ENCODE data around the gene CCDC85A. TPM values are rescaled to one million over a fixed set of nuclear protein-coding genes. Genes with fewer than 3 reads are reported as not detected.

CCDC85A gene
- total and polyA plus RNA-seq, 12 donors, result 0.13 to 1.1 (median 0.65) TPM; not detected in 1

- Histone ChIP-seq H3K27me3 (no peaks in the 10 kb centered on the region), H3K36me3 (replicated peaks in 1 of 2) (no peaks in the 10 kb centered on the region), H3K27ac (no peak overlapping the region), H3K4me3 (no peak overlapping the region), H3K9me3 (replicated peaks in 1 of 3) (no peaks in the 10 kb centered on the region), H3K4me1 (replicated peaks in 1 of 2) (no peaks in the 10 kb centered on the region)
- intact Hi-C loops (cut with DNase I), result no loop called here
- TF ChIP-seq, protein P1, sequence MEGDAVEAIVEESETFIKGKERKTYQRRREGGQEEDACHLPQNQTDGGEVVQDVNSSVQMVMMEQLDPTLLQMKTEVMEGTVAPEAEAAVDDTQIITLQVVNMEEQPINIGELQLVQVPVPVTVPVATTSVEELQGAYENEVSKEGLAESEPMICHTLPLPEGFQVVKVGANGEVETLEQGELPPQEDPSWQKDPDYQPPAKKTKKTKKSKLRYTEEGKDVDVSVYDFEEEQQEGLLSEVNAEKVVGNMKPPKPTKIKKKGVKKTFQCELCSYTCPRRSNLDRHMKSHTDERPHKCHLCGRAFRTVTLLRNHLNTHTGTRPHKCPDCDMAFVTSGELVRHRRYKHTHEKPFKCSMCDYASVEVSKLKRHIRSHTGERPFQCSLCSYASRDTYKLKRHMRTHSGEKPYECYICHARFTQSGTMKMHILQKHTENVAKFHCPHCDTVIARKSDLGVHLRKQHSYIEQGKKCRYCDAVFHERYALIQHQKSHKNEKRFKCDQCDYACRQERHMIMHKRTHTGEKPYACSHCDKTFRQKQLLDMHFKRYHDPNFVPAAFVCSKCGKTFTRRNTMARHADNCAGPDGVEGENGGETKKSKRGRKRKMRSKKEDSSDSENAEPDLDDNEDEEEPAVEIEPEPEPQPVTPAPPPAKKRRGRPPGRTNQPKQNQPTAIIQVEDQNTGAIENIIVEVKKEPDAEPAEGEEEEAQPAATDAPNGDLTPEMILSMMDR (IDR thresholded peaks at IDR 0.05), result no peak
- TF ChIP-seq POLR2A (IDR thresholded peaks at IDR 0.05), result no peak
- DNase-seq, result no peak
- WGBS, 4 donors, result 46 to 61% (median 53%) methylated on average over 3 of the region's 3 CpGs
Observed at GRCh38 chr2:56299171-56299691, 115.4 kb downstream of the CCDC85A start.

GRCh38 chr2:56309626-56310170 is 125.9 kb downstream of the CCDC85A start:
- intact Hi-C loops (cut with DNase I), result no loop called here
- WGBS, 4 donors, result 52 to 66% (median 55%) methylated on average over 4 of the region's 4 CpGs
- Histone ChIP-seq H3K36me3 (replicated peaks in 1 of 2) (no peaks in the 10 kb centered on the region), H3K4me3 (no peak overlapping the region), H3K9me3 (replicated peaks in 1 of 3) (no peaks in the 10 kb centered on the region), H3K27me3 (no peaks in the 10 kb centered on the region), H3K27ac (no peak overlapping the region), H3K4me1 (replicated peaks in 1 of 2) (no peaks in the 10 kb centered on the region)
- no peak for DNase-seq
- no peak for TF ChIP-seq POLR2A (IDR thresholded peaks at IDR 0.05)
- TF ChIP-seq, protein P1 (IDR thresholded peaks at IDR 0.05), result no peak

GRCh38 chr2:56313500-56313921 is 129.7 kb downstream of the CCDC85A start:
- Histone ChIP-seq H3K4me1 (replicated peaks in 1 of 2) (no peaks in the 10 kb centered on the region), H3K27me3 (no peaks in the 10 kb centered on the region), H3K4me3 (no peak overlapping the region), H3K27ac (no peak overlapping the region), H3K9me3 (replicated peaks in 1 of 3) (no peaks in the 10 kb centered on the region), H3K36me3 (replicated peaks in 1 of 2) (no peaks in the 10 kb centered on the region)
- WGBS, 4 donors, result 12 to 33% (median 21%) methylated on average over 1 of the region's 1 CpG
- no peak for DNase-seq
- TF ChIP-seq, protein P1 (IDR thresholded peaks at IDR 0.05), result no peak
- TF ChIP-seq POLR2A (IDR thresholded peaks at IDR 0.05), result no peak
- intact Hi-C loops (cut with DNase I), result no loop called here

DNA sequence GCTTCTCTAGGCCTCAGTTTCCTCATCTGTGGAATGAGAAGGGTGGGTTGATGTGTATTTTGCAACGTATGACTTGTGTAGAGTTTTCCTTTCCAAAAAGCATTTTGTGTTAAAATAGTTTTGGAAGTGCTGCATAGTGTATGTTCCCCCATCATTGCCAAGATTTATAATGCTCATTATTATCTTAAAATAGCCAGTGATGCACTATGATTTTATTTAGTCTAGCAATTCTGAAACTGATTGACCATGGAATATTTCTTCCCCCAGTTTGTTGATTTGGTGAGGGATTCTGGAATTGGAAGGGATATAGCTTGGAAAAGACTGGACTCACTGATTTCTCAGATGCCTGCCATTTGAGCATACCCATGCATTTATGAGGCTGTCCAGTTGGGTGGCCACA is 130.6 kb downstream of the CCDC85A start:
- intact Hi-C loops (cut with DNase I), result no loop called here
- Histone ChIP-seq H3K36me3 (replicated peaks in 1 of 2) (no peaks in the 10 kb centered on the region), H3K4me3 (no peak overlapping the region), H3K27me3 (no peaks in the 10 kb centered on the region), H3K9me3 (replicated peaks in 1 of 3) (no peaks in the 10 kb centered on the region), H3K4me1 (replicated peaks in 1 of 2) (no peaks in the 10 kb centered on the region), H3K27ac (no peak overlapping the region)
- no peak for TF ChIP-seq POLR2A (IDR thresholded peaks at IDR 0.05)
- TF ChIP-seq, protein P1 (IDR thresholded peaks at IDR 0.05), result no peak
- 39 to 47% (median 42%) methylated on average over 1 of the region's 1 CpG for WGBS, 4 donors
- DNase-seq, result no peak
